Measurements from ENCODE around the gene SIGLEC11.

DNA sequence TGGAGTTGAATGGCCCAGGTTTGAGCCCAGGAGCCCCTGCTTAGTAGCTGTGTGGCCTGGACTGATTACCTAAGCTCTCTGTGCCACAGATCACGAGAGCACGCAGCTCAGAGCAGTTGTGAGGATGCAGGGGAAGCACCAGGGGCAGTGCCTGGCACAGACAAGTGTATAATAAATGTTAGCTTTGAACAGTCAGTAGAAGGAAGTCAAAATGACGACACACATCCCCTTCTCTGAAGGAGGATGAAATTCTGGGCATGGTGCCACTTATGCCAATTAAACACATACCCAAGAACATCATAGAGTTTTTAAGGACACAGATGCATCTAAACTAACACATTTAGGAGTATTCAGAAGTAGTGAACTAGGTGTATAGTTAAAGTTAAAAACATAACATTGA lies 24.9 kb upstream of the SIGLEC11 start:
- TF ChIP-seq, protein P1, sequence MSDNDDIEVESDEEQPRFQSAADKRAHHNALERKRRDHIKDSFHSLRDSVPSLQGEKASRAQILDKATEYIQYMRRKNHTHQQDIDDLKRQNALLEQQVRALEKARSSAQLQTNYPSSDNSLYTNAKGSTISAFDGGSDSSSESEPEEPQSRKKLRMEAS (IDR thresholded peaks at IDR 0.05; ENCODE audit: insufficient read depth, insufficient read length) = no peak
- TF ChIP-seq, protein P2, sequence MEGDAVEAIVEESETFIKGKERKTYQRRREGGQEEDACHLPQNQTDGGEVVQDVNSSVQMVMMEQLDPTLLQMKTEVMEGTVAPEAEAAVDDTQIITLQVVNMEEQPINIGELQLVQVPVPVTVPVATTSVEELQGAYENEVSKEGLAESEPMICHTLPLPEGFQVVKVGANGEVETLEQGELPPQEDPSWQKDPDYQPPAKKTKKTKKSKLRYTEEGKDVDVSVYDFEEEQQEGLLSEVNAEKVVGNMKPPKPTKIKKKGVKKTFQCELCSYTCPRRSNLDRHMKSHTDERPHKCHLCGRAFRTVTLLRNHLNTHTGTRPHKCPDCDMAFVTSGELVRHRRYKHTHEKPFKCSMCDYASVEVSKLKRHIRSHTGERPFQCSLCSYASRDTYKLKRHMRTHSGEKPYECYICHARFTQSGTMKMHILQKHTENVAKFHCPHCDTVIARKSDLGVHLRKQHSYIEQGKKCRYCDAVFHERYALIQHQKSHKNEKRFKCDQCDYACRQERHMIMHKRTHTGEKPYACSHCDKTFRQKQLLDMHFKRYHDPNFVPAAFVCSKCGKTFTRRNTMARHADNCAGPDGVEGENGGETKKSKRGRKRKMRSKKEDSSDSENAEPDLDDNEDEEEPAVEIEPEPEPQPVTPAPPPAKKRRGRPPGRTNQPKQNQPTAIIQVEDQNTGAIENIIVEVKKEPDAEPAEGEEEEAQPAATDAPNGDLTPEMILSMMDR (IDR thresholded peaks at IDR 0.05; ENCODE audit: extremely low read depth in 1 of 2, insufficient read depth in 1 of 2, low read depth in 1 of 2, low read length in 2 of 2) = no peak
- TF ChIP-seq FOS (IDR thresholded peaks at IDR 0.05; ENCODE audit: borderline replicate concordance, insufficient read depth, low read length) = no peak
- no peak for TF ChIP-seq POLR2A (IDR thresholded peaks at IDR 0.05; ENCODE audit: low read depth, low read length)
- no peak for TF ChIP-seq EZH2 (IDR thresholded peaks at IDR 0.05; ENCODE audit: borderline replicate concordance, low read depth, low read length, severe bottlenecking)
- TF ChIP-seq MYC (IDR thresholded peaks at IDR 0.05; ENCODE audit: low read depth, low read length) = no peak
- no peak for TF ChIP-seq POLR2AphosphoS5 (IDR thresholded peaks at IDR 0.05; ENCODE audit: insufficient read depth, low read depth, low read length)
- no peak for TF ChIP-seq JUN (IDR thresholded peaks at IDR 0.05; ENCODE audit: borderline replicate concordance, insufficient read depth, insufficient read length, low read depth)
- TF ChIP-seq GATA2 (IDR thresholded peaks at IDR 0.05; ENCODE audit: insufficient read depth, insufficient read length, low read depth, low read length) = no peak

Data from endothelial cell of umbilical vein (primary cell).